Hepatocyte (in vitro differentiated cells): Measurements from ENCODE around the gene WNK2. TPM values are rescaled to one million over a fixed set of nuclear protein-coding genes. Genes with fewer than 3 reads are reported as not detected.

ENCODE experiments used
- DNase-seq: peaks from one replicate; pipeline ENCODE4 v3.0.0-alpha.2; 2016; ENCODE audit warnings: low spot score
- H2AFZ ChIP-seq: fragments of 200-600 bp; sonication (generic); 2 replicates; pipeline ENCODE4 v1.6.0; 2016; ENCODE audit warnings: antibody characterized with exemption, mild to moderate bottlenecking
- H3K27ac ChIP-seq: fragments of 200-600 bp; sonication (generic); 2 replicates; pipeline ENCODE4 v1.5.1; 2016; ENCODE audit warnings: mild to moderate bottlenecking
- H3K27me3 ChIP-seq: fragments of 200-600 bp; sonication (generic); 2 replicates; pipeline ENCODE4 v1.6.1; 2016
- H3K36me3 ChIP-seq: fragments of 200-600 bp; sonication (generic); replicated peaks from 2 replicates; pipeline ENCODE4 v1.5.1; 2016; ENCODE audit warnings: low read depth; ENCODE audit not compliant: insufficient read depth
- H3K4me1 ChIP-seq: fragments of 200-600 bp; sonication (generic); 2 replicates; pipeline ENCODE4 v1.5.1; 2016; ENCODE audit warnings: mild to moderate bottlenecking, moderate library complexity; ENCODE audit not compliant: insufficient read depth
- H3K4me2 ChIP-seq: fragments of 200-600 bp; sonication (generic); 2 replicates; pipeline ENCODE4 v1.6.0; 2016
- H3K4me3 ChIP-seq: fragments of 200-600 bp; sonication (generic); 2 replicates; pipeline ENCODE4 v1.5.1; 2016; ENCODE audit warnings: mild to moderate bottlenecking
- H3K79me2 ChIP-seq: fragments of 200-600 bp; sonication (generic); 2 replicates; pipeline ENCODE4 v1.6.0; 2017; ENCODE audit warnings: mild to moderate bottlenecking
- H3K9me2 ChIP-seq: fragments of 200-600 bp; sonication (generic); replicated peaks from 2 replicates; pipeline ENCODE4 v1.6.0; 2017; ENCODE audit warnings: mild to moderate bottlenecking; ENCODE audit not compliant: insufficient read depth
- H3K9me3 ChIP-seq: fragments of 200-600 bp; sonication (generic); 2 replicates; pipeline ENCODE4 v1.5.1; 2016; ENCODE audit warnings: low read depth, mild to moderate bottlenecking
- H4K20me1 ChIP-seq: fragments of 200-600 bp; sonication (generic); 2 replicates; pipeline ENCODE4 v1.6.0; 2016; ENCODE audit warnings: mild to moderate bottlenecking; ENCODE audit not compliant: insufficient read depth, poor library complexity, severe bottlenecking
- EZH2 ChIP-seq: fragments of 200-600 bp; sonication (generic); IDR thresholded peaks from 2 replicates; pipeline ENCODE4 v1.6.1; 2016; ENCODE audit warnings: antibody characterized with exemption, mild to moderate bottlenecking, borderline replicate concordance
- EZH2phosphoT487 ChIP-seq: fragments of 200-600 bp; sonication (generic); IDR thresholded peaks from one replicate; pipeline ENCODE4 v1.6.1; 2018; ENCODE audit warnings: antibody characterized with exemption, mild to moderate bottlenecking, low read depth, moderate library complexity; ENCODE audit not compliant: unreplicated experiment, severe bottlenecking
- WGBS: methylation state at CpG from one replicate; pipeline ENCODE4 v1.1.6; 2016; ENCODE audit warnings: low lambda C conversion rate; ENCODE audit errors: missing lambda C conversion rate; 5-methylcytosine and 5-hydroxymethylcytosine counted together
- polyA plus RNA-seq: library from polyadenylated mRNA; unstranded; fragments of >200 nt; fragmentation: Nextera tagmentation; extraction: Ambion mirVana; gene quantifications from 2 replicates; pipeline ENCODE4 v1.2.1, GENCODE V29; 2016
- total RNA-seq: library from RNA; depleted of rRNA; stranded (reverse); fragments of >200 nt; gene quantifications from 2 replicates; pipeline ENCODE4 v1.2.3, GENCODE V29; 2014
- TF ChIP-seq, protein P1 (sequence below): fragments of 200-600 bp; sonication (generic); IDR thresholded peaks from 2 replicates; pipeline ENCODE4 v1.5.1; 2016; ENCODE audit warnings: antibody characterized with exemption, mild to moderate bottlenecking; ENCODE audit not compliant: poor library complexity

WNK2 gene
- total and polyA plus RNA-seq, 2 experiments from 2014 or later = 8.9 to 13.5 TPM

DNA sequence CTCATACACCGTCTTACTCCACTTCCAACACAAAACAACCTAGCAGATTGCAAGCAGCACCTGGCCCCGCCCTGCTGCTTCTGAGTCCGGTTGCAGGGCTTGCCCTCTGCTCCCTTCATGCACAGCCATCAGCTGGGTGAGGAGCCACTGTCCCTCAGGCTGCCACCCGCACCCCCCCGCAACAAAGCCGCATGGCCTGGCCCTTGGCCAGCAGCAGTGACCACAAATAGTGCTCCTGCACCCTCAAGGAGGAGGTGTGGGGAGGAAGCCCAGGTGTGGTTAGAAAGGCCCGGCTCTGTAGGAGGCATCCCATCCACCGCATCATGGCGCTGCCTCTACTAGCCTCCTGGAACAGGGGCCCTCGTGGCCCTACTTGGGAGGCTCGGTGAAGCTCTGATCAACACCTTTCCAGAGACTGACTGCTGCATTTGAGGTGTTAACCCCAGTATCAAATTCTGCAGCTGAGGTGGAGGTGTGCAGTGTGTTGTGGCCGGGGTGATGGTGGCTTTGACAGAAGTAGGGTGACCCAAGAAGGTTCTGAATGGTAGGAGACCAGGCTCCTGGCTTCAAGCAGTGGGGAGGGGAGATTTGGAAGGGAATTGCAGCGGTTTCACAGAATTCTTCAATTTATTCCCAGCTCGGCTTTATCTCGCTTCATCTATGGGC is 52.7 kb downstream of the WNK2 start:
- TF ChIP-seq, protein P1, sequence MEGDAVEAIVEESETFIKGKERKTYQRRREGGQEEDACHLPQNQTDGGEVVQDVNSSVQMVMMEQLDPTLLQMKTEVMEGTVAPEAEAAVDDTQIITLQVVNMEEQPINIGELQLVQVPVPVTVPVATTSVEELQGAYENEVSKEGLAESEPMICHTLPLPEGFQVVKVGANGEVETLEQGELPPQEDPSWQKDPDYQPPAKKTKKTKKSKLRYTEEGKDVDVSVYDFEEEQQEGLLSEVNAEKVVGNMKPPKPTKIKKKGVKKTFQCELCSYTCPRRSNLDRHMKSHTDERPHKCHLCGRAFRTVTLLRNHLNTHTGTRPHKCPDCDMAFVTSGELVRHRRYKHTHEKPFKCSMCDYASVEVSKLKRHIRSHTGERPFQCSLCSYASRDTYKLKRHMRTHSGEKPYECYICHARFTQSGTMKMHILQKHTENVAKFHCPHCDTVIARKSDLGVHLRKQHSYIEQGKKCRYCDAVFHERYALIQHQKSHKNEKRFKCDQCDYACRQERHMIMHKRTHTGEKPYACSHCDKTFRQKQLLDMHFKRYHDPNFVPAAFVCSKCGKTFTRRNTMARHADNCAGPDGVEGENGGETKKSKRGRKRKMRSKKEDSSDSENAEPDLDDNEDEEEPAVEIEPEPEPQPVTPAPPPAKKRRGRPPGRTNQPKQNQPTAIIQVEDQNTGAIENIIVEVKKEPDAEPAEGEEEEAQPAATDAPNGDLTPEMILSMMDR = no peak
- TF ChIP-seq EZH2phosphoT487 = no peak
- TF ChIP-seq EZH2 = no peak
- no peaks in the 10 kb centered on the region for H3K79me2 ChIP-seq
- no peaks in the 10 kb centered on the region for H3K9me3 ChIP-seq
- no peaks in the 10 kb centered on the region for H3K9me2 ChIP-seq
- H3K27me3 ChIP-seq = no peaks in the 10 kb centered on the region
- WGBS = 92% methylated on average over 15 of the region's 15 CpGs
- no peaks in the 10 kb centered on the region for H4K20me1 ChIP-seq
- no peak overlapping the region for H3K4me3 ChIP-seq
- DNase-seq = no peak
- no peaks in the 10 kb centered on the region for H3K36me3 ChIP-seq
- peaks cover 5% of the 10 kb centered on the region for H3K4me1 ChIP-seq
- no peak overlapping the region for H2AFZ ChIP-seq
- no peak overlapping the region for H3K4me2 ChIP-seq
- no peak overlapping the region for H3K27ac ChIP-seq

DNA sequence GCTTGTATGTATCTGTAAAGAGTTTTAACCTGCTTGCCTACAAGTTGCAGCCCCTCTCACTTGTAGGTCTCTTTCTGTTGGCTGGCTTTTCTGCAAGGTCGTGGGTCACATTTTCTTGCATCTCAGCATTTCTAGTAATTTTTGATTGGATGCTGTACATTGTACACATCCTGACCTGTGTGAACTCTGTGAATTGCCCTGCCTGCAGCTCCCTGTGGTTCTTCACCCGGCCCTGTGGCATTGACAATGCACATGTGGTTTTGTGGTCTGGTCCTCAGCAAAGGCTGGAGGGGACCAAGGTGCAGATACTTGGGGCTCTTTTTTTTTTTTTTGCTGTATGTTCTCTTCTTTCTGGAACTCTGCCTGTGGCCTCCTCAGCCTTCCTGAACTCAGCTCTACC is 53.6 kb downstream of the WNK2 start:
- no peak overlapping the region for H3K4me3 ChIP-seq
- H3K4me2 ChIP-seq = no peak overlapping the region
- TF ChIP-seq EZH2 (no peak), EZH2phosphoT487 (no peak)
- TF ChIP-seq, protein P1 = no peak
- H2AFZ ChIP-seq = no peak overlapping the region
- H3K27ac ChIP-seq = no peak overlapping the region
- H3K79me2 ChIP-seq = no peaks in the 10 kb centered on the region
- H3K27me3 ChIP-seq = no peaks in the 10 kb centered on the region
- 80% methylated on average over 2 of the region's 2 CpGs for WGBS
- DNase-seq = no peak
- H4K20me1 ChIP-seq = no peaks in the 10 kb centered on the region
- no peaks in the 10 kb centered on the region for H3K36me3 ChIP-seq
- no peaks in the 10 kb centered on the region for H3K9me3 ChIP-seq
- H3K9me2 ChIP-seq = no peaks in the 10 kb centered on the region
- peaks cover 5% of the 10 kb centered on the region for H3K4me1 ChIP-seq

DNA sequence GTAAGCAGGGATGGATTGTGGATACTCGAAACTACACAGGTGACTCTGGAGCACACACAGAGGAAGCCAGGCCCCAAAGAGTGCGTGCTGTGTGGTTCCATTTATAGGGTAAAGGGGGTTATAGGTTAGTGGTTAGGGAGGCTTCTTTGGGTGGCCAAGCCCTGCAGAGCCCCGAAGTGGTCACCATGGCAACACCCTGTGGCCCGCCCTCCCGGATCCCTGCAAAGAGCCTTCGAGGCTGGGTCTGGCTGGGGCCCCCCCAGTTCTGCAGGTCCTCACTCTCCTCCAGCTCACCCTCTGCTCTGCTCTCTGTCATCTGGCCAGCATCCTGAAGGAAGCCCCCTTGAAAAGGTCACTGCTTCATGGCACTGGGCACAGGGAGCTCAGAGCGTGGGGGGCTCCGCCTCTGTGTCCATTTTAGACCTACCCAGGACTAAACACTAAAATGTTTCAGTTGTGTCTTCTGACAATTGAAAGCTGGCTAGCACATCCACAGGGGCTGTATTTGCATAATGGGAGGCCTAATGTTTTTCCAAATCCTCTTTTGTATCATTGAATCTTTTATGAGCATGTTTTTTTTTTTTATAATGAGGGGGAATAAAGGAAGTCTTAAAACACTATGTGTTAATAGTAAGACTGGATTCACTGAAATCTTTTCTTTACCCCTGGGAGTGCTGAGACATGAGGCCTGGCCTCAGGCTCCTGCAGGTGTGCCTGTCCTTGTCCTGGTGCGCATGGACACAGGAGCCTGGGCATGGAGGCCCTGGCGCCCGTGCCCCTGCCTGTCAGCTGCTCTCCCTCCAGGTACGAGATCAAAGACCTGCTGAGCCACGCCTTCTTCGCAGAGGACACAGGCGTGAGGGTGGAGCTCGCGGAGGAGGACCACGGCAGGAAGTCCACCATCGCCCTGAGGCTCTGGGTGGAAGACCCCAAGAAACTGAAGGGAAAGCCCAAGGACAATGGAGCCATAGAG is 55.3 kb downstream of the WNK2 start:
- TF ChIP-seq, protein P1 = no peak
- TF ChIP-seq EZH2phosphoT487 (no peak), EZH2 (no peak)
- H3K27ac ChIP-seq = no peak overlapping the region
- no peak overlapping the region for H3K4me2 ChIP-seq
- H3K27me3 ChIP-seq = no peaks in the 10 kb centered on the region
- H3K4me1 ChIP-seq = peaks cover 5% of the 10 kb centered on the region
- H3K36me3 ChIP-seq = no peaks in the 10 kb centered on the region
- no peak for DNase-seq
- no peaks in the 10 kb centered on the region for H4K20me1 ChIP-seq
- 93% methylated on average over 19 of the region's 19 CpGs for WGBS
- no peaks in the 10 kb centered on the region for H3K79me2 ChIP-seq
- H3K4me3 ChIP-seq = no peak overlapping the region
- H3K9me3 ChIP-seq = no peaks in the 10 kb centered on the region
- no peaks in the 10 kb centered on the region for H3K9me2 ChIP-seq
- H2AFZ ChIP-seq = no peak overlapping the region
